Measurements from ENCODE around the gene STAT3. TPM values are rescaled to one million over a fixed set of nuclear protein-coding genes. Genes with fewer than 3 reads are reported as not detected.

STAT3 gene
- total and polyA plus RNA-seq, 9 of the 15 experiments (the other 6 are each of a cell fraction or from before 2014, with no cell fraction given), result 90.0 to 179 (median 114) TPM

DNA sequence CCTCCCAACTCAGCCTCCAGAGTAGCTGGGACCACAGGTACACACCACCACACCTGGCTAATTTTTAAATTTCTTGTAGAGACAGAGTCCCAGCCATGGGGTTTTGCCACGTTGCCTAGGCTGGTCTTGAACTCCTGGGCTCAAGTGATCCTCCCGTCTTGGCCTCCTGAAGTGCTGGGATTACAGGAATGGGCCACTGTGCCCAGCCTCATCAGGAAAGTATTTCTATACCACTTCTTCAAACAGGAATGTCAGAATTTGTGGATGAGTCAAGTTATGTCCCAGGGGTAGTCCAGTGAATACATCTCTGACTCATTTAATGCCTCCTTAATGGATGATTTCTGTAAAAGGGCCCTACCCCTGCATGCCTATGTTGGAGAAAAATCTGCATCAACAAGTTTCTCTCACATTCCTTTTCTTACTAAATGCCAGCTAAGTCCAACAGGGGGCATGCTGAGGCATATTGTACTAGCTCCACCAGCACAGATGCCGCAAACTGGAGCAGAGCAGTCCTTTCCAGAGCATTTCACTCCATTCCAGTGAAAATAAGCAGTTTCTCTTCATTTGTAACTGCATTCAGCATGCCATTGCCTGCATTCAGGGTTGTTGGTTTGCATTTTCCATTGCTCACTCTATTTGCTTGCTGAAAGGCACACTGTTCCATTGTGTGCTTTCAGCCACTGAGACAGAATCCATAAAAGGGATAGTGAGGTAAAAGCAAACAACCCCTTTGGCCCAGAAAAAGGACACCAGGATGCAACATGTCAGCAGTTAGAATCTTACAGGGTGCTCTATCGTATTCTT lies 40.1 kb upstream of the STAT3 start:
- Histone ChIP-seq H2AFZ (ENCODE audit: low read depth, low read length) (peak overlapping the region; percentile 67), H3K9me3 (replicated peaks; ENCODE audit: control insufficient read depth, insufficient read depth, low read depth, low read length) (no peaks in the 10 kb centered on the region), H3K27me3 (ENCODE audit: control insufficient read depth in 2 of 2, insufficient read depth in 2 of 2, low read length in 2 of 2) (no peaks in the 10 kb centered on the region), H3K79me2 (ENCODE audit: control insufficient read depth, insufficient read depth, low read length) (no peaks in the 10 kb centered on the region), H3K27ac (ENCODE audit: extremely low read depth, low read depth, low read length) (no peak overlapping the region), H3K9ac (ENCODE audit: insufficient read depth in 1 of 2, low read depth in 2 of 2, low read length in 2 of 2) (no peak overlapping the region), H3K4me2 (ENCODE audit: insufficient read depth, low read length) (no peak overlapping the region), H3K9me1 (ENCODE audit: control insufficient read depth, insufficient read depth, low read length) (no peaks in the 10 kb centered on the region), H3K4me3 (no peak overlapping the region), H3K36me3 (ENCODE audit: control insufficient read depth, insufficient read depth, low read length) (no peaks in the 10 kb centered on the region), H3K4me1 (replicated peaks in 1 of 2; ENCODE audit: control insufficient read depth in 2 of 2, insufficient read depth in 2 of 2, low read length in 2 of 2) (peaks cover 7 to 10% of the 10 kb centered on the region in 2 experiments; a peak in 4 of 5 replicates), H4K20me1 (replicated peaks; ENCODE audit: control insufficient read depth, insufficient read depth, low read length) (no peaks in the 10 kb centered on the region)
- POLR2A ChIA-PET, result interaction anchor here (0.6 to 1.0 kb wide), 6 partner anchors 8 to 206 kb away, joined by 3 read pairs; no protein-coding TSS in a partner anchor
- FAIRE-seq (peak; percentile 82), ATAC-seq (peak; percentile 86), DNase-seq (ENCODE audit: extremely low read depth in 1 of 4, low spot score in 3 of 4) (peak in 2 of 4 experiments; percentile 43 to 67)
- CTCF ChIA-PET (ENCODE audit: low intra/inter-chr PET ratio), result interaction anchor here (0.7 kb wide), 1 partner anchor 99 kb away, joined by 3 read pairs; no protein-coding TSS in a partner anchor
- intact Hi-C loops (cut with micrococcal nuclease), result loop anchor here (1.0 to 5.0 kb wide), 2 partner anchors 89 to 99 kb away; no protein-coding TSS in a partner anchor
- no TSS peak for BruUV-seq (replicated peaks)
- in situ Hi-C loops (cut with MboI), result no loop called here
- 22% methylated on average over 4 of the region's 4 CpGs for WGBS (ENCODE audit: insufficient coverage, low coverage, missing lambda C conversion rate)
- TF ChIP-seq, protein P1, sequence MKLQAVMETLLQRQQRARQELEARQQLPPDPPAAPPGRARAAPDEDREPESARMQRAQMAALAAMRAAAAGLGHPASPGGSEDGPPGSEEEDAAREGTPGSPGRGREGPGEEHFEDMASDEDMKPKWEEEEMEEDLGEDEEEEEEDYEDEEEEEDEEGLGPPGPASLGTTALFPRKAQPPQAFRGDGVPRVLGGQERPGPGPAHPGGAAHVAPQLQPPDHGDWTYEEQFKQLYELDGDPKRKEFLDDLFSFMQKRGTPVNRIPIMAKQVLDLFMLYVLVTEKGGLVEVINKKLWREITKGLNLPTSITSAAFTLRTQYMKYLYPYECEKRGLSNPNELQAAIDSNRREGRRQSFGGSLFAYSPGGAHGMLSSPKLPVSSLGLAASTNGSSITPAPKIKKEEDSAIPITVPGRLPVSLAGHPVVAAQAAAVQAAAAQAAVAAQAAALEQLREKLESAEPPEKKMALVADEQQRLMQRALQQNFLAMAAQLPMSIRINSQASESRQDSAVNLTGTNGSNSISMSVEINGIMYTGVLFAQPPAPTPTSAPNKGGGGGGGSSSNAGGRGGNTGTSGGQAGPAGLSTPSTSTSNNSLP (IDR thresholded peaks at IDR 0.05; ENCODE audit: borderline replicate concordance, low read depth, low read length), result no peak
- TF ChIP-seq, protein P2, sequence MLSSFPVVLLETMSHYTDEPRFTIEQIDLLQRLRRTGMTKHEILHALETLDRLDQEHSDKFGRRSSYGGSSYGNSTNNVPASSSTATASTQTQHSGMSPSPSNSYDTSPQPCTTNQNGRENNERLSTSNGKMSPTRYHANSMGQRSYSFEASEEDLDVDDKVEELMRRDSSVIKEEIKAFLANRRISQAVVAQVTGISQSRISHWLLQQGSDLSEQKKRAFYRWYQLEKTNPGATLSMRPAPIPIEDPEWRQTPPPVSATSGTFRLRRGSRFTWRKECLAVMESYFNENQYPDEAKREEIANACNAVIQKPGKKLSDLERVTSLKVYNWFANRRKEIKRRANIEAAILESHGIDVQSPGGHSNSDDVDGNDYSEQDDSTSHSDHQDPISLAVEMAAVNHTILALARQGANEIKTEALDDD (IDR thresholded peaks at IDR 0.05), result no peak
- no peak for TF ChIP-seq ZC3H11A (IDR thresholded peaks at IDR 0.05; ENCODE audit: low read depth, low read length)
- TF ChIP-seq HOXB6 (CRISPR knock-in tag; IDR thresholded peaks at IDR 0.05; ENCODE audit: borderline replicate concordance), result no peak
- TF ChIP-seq SMC3 (conservative IDR thresholded peaks at IDR 0.05; ENCODE audit: insufficient read depth, low read depth, low read length), result peak; percentile 52
- no peak for TF ChIP-seq NFYB (IDR thresholded peaks at IDR 0.05; ENCODE audit: extremely low read depth, insufficient read length)
- no peak for TF ChIP-seq HMGN3 (IDR thresholded peaks at IDR 0.05; ENCODE audit: borderline replicate concordance, extremely low read depth, insufficient read length, low read depth, low read length)
- TF ChIP-seq CTBP1 (IDR thresholded peaks at IDR 0.05; ENCODE audit: borderline replicate concordance), result 0 out of 2 replicates have a peak, but pooled peaks have one; percentile 13
- no peak for TF ChIP-seq IFI16 (CRISPR knock-in tag; IDR thresholded peaks at IDR 0.05)
- TF ChIP-seq KLF16 (IDR thresholded peaks at IDR 0.05), result peak; percentile 78
- TF ChIP-seq ZC3H4 (CRISPR knock-in tag; IDR thresholded peaks at IDR 0.05; ENCODE audit: borderline replicate concordance), result no peak
- TF ChIP-seq FOXP4 (CRISPR knock-in tag; IDR thresholded peaks at IDR 0.05; ENCODE audit: borderline replicate concordance), result no peak
- TF ChIP-seq CBFA2T3 (IDR thresholded peaks at IDR 0.05), result no peak
- no peak for TF ChIP-seq PML (IDR thresholded peaks at IDR 0.05; ENCODE audit: low read length)
- TF ChIP-seq RAD21 (CRISPR knock-in tag; conservative IDR thresholded peaks at IDR 0.05 in 1 of 2, IDR thresholded peaks at IDR 0.05 in 1 of 2), result peak; percentile 49 to 69
- TF ChIP-seq MED1 (CRISPR knock-in tag; IDR thresholded peaks at IDR 0.05; ENCODE audit: borderline replicate concordance), result no peak
- TF ChIP-seq RCOR1 (IDR thresholded peaks at IDR 0.05; ENCODE audit: borderline replicate concordance in 1 of 2, low read depth in 2 of 2, low read length in 2 of 2), result peak in 1 of 2 experiments; percentile 27; a peak in 1 of 4 replicates
